GM21723 (cell line): ENCODE data around the gene HSF4.

Source experiments
- ATAC-seq: cut with Tn5 transposase; IDR thresholded peaks from one replicate; pipeline ENCODE4 v1.9.1; 2021; ENCODE audit warnings: mild to moderate bottlenecking, moderate library complexity; ENCODE audit not compliant: unreplicated experiment

The HSF4 gene

DNA sequence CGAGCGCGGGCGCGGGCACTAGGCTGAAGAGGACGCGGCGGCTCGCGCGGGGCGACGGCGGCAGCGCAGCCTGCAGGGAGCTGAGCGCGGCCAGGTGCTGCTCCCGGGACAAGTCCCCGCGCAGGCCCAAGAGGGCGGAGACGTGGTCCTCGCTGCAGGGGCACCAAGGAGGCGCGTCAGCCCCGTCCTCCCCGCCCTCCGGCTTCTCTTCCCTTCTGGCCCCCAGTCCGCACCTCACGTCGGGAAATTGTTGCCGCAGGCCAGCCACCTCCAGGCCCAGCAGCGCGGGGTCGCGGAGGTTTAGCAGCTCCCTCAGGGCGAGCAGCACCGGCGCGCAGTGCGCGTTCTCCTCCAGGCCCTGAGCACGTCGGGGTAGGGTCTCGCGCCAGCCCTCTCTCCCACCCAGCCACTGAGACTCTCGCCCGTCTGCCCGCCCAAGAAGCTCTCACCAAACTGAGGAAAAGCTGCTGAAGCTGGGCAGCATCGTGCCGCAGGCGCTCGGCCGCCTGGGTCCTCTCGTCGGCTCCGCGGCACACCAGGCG lies 20.0 kb downstream of the HSF4 start:
- peak; percentile 13 for ATAC-seq

- ATAC-seq: peak; percentile 31
Observed at GRCh38 chr16:67184995-67185650, 20.6 kb downstream of the HSF4 start.

DNA sequence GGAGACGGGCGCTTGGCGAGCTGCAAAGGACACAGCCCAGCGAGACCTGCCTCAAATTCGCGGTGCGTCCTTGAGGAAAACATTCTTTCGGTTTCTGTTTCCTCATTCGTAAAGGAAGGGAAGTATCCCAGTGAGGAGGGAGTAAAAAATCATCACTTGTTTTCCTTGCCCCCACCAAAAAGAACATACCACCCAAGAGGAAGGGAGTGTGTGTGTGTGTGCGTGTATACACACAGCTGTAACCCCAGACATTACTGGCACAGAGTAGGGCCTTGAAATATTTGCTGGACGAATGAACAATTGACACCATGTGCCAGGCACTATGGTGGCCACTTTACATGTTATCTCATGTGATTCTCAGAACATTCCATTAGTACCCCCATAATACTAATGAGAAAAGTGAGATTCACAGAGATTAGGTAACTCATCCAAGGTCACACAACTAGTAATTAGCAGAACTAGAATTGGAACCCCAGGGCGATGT lies 21.1 kb downstream of the HSF4 start:
- no peak for ATAC-seq

GRCh38 chr16:67186550-67186950 lies 22.0 kb downstream of the HSF4 start:
- ATAC-seq: no peak

DNA sequence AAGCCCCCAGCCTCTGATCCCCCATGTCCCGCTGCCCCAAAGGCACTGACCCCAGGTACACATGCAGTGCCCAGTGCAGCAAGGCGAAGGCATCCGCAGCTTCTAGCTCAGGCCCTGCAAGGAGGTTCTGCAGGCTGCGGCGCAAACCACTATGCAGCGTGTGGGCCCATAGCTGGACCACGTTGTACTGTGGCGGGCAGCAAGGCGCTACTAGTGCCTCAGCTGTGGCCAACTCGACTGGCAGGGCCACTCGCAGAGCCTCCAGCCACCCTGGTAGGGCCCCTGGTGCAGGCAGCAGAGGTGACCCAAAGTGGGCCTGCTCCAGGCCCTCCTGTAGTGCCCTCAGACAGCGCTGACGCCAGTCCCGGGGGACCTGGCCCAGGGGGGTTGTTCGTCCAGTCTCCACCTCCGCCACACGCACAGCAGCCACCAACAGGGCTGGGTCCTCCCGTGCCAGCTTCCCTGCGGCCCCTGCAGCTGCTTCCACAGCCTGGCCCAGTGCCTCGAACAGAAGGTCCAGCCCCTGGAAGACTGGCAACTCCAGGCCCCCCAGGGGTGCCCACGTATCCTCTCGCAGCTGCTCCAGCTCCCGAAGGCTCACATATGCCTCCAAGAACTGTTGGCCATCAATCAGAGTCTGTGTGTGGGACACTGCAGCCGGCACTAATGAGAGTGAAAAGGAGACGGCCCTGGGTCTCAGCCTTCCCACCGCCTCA lies 22.8 kb downstream of the HSF4 start:
- no peak for ATAC-seq

- ATAC-seq: no peak
Observed at GRCh38 chr16:67188323-67188722, 23.8 kb downstream of the HSF4 start.

GRCh38 chr16:67188798-67189197 lies 24.3 kb downstream of the HSF4 start:
- ATAC-seq: no peak

DNA sequence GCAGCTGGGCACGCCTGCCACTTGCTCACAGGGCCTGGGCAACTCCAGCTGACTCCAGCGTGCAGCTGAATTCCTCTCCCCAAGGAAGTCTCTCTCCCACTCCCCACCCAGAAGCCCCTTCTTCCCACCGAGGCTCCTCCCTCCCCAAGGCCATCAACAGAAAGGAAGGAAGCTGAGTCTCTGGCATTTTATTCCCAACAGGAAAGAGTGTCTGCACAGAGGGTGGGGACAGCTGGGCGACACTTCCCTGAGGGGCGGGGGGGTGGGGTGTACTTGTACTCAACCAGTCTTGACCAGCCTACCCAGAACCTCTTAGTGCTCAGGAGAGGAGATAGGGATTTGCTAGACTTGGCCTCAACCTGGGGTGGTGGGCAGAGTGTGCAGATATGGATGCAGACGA lies 25.5 kb downstream of the HSF4 start, which contains the start of gene EXOC3L1:
EXOC3L1 (minus strand) TSS at position 96 of the 400 bp plus-strand sequence. CDS start 460 bp downstream, outside the sequence.
- ATAC-seq: no peak

DNA sequence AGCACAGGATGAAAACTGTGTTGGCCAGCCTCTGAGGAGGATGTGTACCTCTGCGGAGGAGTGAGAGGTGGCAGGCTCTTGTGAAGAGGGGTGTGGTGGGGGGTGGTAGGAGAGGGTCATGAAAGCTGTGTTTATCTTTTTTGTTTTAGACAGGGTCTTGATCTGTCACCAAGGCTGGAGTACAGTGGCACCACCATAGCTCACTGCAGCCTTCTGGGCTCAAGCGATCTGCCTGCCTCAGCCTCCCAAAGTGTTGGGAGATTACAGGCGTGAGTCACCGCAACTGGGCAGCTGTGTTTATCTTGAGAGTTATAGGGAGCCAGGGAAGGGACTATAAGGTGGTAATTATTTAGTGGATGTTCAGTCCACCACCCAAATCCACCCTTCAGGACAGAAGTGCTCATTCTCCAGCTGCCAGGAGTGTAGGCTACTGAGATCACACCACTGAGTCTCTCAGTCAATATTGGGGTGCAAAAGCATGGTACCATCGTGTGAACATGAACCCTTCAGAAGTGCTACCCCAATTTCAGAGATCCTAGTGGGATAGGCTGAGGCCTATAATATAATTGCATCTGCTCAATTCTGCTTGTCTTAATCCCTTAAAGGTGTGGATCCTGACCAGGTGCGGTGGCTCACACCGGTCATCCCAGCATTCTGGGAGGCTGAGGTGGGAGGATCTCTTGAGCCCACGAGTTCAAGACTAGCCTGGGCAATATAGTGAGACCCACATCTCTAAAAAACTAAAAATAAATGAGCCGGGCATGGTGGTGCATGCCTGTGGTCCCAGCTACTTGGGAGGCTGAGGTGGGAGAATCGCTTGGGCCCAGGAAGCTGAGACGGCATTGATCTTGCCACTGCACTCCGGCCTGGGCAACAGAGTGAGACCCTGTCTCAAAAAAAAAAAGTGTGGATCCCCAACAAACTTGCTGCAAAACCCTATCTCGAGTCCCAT lies 26.2 kb downstream of the HSF4 start:
- ATAC-seq: no peak

DNA sequence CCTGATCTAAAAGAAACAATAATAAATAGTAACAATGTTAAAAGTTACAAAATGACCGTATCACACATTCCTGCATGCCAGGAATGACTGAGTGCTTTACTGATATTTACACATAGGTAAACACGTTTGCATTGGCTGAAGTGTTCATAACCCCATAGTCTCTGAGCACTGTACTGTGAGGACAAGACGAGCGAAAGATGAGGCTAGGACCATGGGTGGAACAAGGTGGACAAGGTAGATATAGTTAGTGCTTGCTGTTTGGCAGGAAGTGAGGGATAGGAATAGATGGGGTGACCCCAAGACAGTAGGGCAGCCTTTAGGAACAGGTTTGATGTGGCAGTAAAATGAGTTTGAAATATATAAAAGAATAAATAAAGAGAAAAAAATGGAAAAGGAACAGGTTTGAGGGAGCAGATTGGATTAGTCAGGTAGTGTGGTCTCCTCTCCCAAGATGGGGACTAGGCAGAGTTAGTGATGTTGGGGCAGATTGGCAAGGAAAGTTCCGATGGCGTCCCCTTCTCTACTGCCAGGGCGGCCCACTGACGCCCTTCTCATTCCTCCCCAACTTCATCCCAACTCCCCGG lies 27.0 kb downstream of the HSF4 start:
- peak; percentile 5 for ATAC-seq

GRCh38 chr16:67191995-67192681 lies 27.6 kb downstream of the HSF4 start, which contains the start of gene E2F4:
E2F4 (plus strand) TSS chr16:67192155; CDS start chr16:67192228, 73 bp downstream.
- ATAC-seq: peak; percentile 81

DNA sequence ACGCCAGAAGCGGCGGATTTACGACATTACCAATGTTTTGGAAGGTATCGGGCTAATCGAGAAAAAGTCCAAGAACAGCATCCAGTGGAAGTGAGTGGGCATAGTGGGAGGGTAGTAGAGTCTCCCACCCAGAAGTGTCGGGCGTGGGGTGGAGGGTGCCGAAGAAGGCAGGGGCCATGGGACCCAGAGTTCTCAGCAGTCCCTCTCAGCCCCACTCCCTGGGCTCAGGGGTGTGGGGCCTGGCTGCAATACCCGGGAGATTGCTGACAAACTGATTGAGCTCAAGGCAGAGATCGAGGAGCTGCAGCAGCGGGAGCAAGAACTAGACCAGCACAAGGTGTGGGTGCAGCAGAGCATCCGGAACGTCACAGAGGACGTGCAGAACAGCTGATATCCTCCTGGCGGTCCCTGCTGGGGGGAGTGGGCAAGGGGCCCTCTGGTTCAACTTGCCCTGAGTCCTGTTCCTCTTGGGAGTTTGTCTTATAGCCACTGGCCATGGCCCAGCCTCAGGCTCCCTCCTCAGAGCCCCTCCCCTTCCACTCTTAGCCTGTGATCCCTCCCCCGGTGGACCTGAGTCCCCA lies 28.3 kb downstream of the HSF4 start:
- peak; percentile 8 for ATAC-seq

DNA sequence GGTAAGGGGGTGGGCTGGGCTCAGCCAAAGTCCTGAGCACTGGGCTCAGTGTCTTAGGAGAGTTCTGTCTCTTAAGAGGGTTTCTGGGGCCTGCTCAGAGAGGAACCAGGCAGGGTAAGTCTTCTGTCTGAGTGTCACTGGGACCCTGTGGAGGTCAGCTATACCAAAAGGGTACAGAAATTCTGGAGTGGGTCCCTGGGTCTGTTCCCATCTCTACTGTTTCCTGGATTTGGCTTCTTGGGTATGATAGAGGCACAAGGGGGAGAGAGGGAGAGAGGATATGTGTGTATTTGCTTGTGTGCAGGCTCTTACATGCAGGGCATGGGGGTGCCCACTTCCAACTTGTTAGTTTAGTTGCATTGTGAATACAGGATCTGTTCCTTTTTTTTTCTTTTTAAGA lies 29.0 kb downstream of the HSF4 start:
- ATAC-seq: no peak

DNA sequence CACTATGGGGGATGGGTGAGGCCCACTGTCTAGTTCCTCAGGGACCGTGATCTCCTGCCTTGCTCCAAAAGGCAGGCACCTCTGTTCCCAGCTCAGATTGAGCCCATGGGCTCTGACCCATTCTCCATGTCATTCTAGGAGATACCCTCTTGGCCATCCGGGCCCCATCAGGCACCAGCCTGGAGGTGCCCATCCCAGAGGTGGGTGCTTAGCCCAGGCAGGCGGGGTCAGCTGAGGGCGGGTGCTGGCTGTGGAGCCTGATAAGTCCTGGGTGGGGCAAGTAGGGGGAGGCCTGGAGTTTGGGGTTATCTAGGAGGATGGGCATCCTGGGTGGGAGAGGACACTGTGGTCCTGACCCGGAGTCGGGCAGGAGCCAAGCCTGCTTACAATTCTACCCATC lies 29.7 kb downstream of the HSF4 start:
- ATAC-seq: no peak

- no peak for ATAC-seq
Observed at GRCh38 chr16:67195676-67196075, 31.1 kb downstream of the HSF4 start.

- ATAC-seq: no peak
Observed at GRCh38 chr16:67196881-67197280, 32.3 kb downstream of the HSF4 start.

- no peak for ATAC-seq
Observed at GRCh38 chr16:67197704-67198103, 33.2 kb downstream of the HSF4 start.

DNA sequence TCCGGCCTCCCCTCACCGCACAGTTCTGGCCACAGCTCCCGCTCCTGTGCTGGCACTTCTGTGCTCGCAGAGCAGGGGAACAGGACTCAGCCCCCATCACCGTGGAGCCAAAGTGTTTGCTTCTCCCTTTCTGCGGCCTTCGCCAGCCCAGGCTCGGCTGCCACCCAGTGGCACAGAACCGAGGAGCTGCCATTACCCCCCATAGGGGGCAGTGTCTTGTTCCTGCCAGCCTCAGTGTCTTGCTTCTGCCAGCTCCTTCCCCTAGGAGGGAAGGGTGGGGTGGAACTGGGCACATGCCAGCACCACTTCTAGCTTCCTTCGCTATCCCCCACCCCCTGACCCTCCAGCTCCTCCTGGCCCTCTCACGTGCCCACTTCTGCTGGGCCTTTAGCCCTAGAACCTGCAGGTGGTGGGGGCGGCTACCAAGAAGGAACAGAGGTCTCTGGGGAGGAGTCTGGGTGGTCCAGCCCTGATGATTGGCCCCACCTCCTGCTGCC lies 33.7 kb downstream of the HSF4 start:
- ATAC-seq: no peak
